ENCODE measurements around the gene IRF1.

The IRF1 gene

GRCh38 chr5:132500931-132501628 lies 10.5 kb upstream of the IRF1 start:
- peak; percentile 53 to 64 (median 58) for DNase-seq (ENCODE audit: low read depth in 3 of 3, low spot score in 1 of 3)

DNA sequence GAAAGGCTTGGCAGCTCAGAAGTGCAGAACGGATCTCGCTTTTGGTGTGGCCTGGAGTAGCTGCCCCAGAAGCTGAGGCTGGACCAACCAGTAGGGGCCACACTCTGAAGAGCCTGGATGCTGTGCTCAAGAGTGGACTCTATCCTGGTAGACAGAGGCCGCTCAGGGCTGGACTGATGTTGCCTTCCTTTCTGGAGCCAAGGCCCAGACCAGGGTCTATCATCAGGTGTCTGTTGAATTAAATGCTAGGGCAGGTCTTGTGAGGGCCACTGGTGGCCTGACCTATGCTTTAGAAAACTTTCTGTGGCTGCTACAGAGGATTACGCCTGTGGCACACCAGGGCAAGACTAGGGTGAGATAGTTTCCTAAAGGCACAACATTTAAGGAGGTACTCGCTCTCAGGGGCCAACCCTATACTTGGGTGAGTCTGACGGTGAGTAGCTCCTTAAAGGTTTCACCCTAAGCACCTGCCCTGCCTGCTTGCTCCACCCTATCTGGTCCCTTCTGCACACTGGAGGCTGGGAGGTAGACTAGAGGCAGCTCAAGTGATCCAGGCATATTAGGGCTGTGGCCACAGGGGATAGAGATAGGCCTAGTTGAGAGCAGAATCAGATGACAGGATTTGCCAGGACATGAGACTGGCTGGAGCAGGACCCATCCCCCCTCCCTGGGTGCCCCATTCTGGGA lies 9.8 kb upstream of the IRF1 start:
- no peak for DNase-seq (ENCODE audit: low read depth in 3 of 3, low spot score in 1 of 3)

- no peak for DNase-seq (ENCODE audit: low read depth in 3 of 3, low spot score in 1 of 3)
Measured at GRCh38 chr5:132499440-132500243, 9.1 kb upstream of the IRF1 start.

DNA sequence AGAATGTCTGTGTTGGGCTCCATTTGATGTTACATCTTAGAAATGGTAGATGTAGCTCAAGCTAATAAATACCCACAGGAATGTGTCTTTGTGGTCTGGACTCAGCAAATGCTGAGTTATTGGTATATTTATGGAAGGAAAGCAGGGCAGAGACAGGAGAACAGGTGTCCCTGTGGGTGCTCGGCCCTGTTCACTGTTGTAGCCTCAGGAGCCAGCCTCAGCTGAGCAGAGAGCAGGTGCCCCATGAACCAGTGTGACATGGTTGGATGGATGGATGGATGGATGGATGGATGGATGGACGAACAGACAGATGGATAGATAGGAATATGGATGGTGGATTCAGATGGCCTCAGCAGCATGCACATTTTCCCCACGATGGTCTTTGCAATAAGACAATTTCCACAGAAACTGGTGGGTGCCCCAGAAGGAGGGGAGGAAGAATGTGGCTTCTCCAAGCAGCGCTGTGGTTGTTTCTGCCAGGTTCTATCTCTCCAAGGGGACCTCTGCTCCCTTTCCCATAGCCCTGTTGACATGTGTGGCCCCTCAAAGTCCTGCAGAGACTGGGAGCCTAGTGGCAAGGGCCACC lies 8.2 kb upstream of the IRF1 start:
- no peak for DNase-seq (ENCODE audit: low read depth in 3 of 3, low spot score in 1 of 3)

GRCh38 chr5:132498152-132498551 lies 7.6 kb upstream of the IRF1 start:
- no peak for DNase-seq (ENCODE audit: low read depth in 3 of 3, low spot score in 1 of 3)

DNA sequence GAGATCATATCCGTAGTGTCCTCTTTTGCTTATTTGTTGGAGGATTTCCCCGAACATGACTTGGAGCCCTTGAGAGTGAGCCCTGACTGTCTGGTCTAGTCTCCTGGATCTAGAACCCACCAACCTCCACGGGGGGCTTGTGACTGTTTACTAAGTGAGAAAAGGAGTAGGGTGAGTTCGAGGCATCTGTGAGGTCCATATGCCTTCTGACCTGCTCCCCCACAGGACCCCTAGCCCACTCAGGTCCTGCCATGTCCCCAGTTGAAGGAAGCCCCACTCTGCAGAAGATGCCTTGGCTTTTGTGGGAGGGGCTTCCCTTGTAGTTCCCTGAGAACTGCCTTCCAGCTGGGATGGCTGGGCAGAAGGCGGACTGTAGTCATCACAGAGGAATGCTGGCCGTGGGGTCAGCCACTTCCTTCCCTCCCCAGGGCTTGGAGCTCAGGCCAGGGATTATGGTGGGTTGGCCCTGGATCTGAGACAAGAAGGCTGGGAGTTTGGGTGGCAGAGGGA lies 7.0 kb upstream of the IRF1 start:
- DNase-seq (ENCODE audit: low read depth in 3 of 3, low spot score in 1 of 3): no peak

DNA sequence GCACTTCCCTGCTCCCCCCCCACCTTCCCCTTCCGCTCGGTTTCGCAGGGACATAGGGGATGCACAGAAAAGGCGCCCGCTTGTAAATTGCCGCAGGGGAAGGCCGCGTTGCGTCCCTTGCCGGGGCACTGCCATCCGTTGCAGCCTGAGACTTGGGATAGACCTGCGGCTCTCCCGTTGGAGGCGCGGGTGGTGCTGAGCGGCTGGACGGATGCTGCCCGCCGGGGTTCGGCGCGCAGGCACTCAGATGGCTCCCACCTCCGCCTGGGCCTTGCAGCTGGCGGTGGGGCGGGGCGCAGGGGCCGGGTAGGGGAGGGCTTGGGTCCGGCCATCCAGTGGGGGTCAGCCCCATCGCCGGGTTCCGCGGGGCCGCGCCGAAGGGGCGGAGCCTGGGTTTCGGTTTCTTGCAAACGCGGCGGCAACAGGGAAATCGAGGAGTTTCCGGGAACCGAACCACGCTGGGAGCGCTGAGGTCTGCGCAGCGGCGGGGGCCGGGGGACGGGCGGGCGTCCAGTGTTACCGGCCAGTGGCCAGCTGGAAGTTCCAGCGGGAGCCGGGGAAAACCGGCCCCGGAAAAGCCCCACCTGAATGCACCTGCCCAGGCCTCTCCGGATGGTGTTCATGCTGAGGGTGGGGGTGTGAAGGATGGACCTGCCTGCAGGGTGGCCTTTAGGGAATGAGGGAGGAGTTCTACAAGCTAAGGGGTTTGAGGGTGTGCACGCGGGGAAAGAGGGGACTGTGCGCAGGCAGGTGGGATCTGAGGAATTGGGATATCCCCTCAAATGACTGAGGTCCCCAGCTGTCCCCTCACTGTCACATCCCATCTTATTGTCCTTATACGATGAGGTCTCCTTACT lies 6.3 kb upstream of the IRF1 start:
- peak in 1 of 3 donors; percentile 63 for DNase-seq (ENCODE audit: low read depth in 3 of 3, low spot score in 1 of 3)

GRCh38 chr5:132496191-132496630 lies 5.6 kb upstream of the IRF1 start:
- peak; percentile 69 to 72 (median 72) for DNase-seq (ENCODE audit: low read depth in 3 of 3, low spot score in 1 of 3)

- peak in 1 of 3 donors; percentile 70 for DNase-seq (ENCODE audit: low read depth in 3 of 3, low spot score in 1 of 3)
Measured at GRCh38 chr5:132495667-132496190, 5.2 kb upstream of the IRF1 start.

DNA sequence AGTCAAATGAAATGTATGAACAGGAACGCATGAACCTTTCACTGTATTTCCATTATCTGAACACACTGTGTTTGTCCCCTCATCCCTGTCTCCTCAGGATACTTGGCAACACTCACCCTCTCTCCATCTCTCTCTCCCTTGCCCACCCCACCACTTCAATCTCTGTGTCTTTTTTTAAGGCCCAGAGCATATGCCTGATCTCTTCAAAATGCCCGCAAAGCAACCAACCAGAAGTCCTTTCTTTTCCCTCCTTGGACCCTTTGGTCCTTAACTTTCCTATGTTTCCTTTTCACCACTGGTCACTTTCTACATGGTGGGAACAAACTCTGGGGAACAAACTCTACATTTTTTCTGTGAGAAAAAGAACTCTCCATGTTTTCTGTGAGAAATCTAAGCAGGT lies 3.2 kb upstream of the IRF1 start:
- DNase-seq (ENCODE audit: low read depth in 3 of 3, low spot score in 1 of 3): no peak

DNA sequence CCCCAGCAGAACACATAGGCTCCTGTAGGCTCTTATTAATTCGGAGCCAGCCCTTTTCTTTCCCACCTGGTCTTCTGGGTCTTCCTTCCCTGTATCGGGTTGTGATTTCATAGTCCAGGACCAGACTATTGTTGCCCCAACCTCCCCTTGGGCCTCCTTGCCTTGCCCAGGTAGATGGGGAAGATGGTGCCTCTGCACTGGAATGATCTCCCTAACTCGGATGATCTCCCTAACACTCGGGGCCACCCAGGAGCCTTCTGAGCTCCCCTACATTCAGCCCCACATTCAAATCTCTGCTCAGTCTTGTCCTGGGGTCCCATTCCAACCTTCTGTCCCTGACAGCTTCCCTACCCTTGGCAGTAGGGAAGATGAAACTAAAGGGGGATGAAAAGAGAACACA lies 2.7 kb upstream of the IRF1 start:
- no peak for DNase-seq (ENCODE audit: low read depth in 3 of 3, low spot score in 1 of 3)

GRCh38 chr5:132492386-132493125 lies 2.0 kb upstream of the IRF1 start:
- DNase-seq (ENCODE audit: low read depth in 3 of 3, low spot score in 1 of 3): no peak

GRCh38 chr5:132491368-132492364 lies 1.1 kb upstream of the IRF1 start:
- DNase-seq (ENCODE audit: low read depth in 3 of 3, low spot score in 1 of 3): no peak

GRCh38 chr5:132489871-132490483 lies 596 bp downstream of the IRF1 start:
- peak in 1 of 3 donors; percentile 51 for DNase-seq (ENCODE audit: low read depth in 3 of 3, low spot score in 1 of 3)

- no peak for DNase-seq (ENCODE audit: low read depth in 3 of 3, low spot score in 1 of 3)
Measured at GRCh38 chr5:132489051-132489770, 1.4 kb downstream of the IRF1 start.

DNA sequence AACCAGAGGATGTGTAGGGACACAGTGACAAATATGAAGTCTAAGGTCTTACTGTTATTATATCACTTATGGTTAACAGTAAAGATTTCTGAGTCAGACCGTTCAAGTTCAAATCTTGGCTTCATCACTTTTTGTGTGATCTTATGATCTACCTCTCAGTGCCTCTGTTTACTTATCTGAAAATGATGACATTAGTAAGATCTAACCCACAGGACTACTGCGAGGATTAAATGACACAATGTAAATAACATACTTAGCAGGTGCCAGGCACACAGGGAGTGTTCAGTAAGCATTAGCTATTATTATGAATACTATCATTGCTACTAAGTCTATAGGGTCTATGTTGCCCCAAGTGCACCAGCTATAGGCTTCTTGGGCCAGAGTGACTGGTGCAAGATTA lies 2.0 kb downstream of the IRF1 start:
- no peak for DNase-seq (ENCODE audit: low read depth in 3 of 3, low spot score in 1 of 3)

All from stimulated activated CD4-positive, alpha-beta T cell treated with anti-CD3 and anti-CD28 coated beads, TNF-alpha, amount 100 ng/mL, for 1 hour (primary cell).